Natural killer cell (primary cell): ENCODE data around the gene PRRT3. TPM values are rescaled to one million over a fixed set of nuclear protein-coding genes. Genes with fewer than 3 reads are reported as not detected.
"Not testable (repeated sequence)": the region's sequence is repeated elsewhere in the genome, so short reads cannot be mapped to it uniquely, and the experiment has no call there.

Experiments used
- ATAC-seq, 3 donors: fragments of 150-1000 bp in 2 of 3; fragments of 200-7000 bp in 1 of 3; cut with Tn5 transposase; 1 replicate in 1 of 3; 2 replicates in 2 of 3; pipeline ENCODE4 v1.10.0; 2021; ENCODE audit warnings: mild to moderate bottlenecking in 2 of 3, moderate library complexity in 2 of 3
- DNase-seq, 2 donors: peaks; one replicate each; pipeline versions ENCODE4 v3.0.0 to v3.0.0-alpha.2; 2013 to 2021; ENCODE audit warnings: mixed read lengths in 1 of 2
- H3K27ac ChIP-seq: one replicate; pipeline ENCODE4 v1.5.1; 2013; ENCODE audit warnings: mild to moderate bottlenecking, low read length
- H3K27me3 ChIP-seq: one replicate; pipeline ENCODE4 v1.6.1; 2013; ENCODE audit warnings: low read length; ENCODE audit not compliant: control insufficient read depth, insufficient read depth
- H3K36me3 ChIP-seq: one replicate; pipeline ENCODE4 v1.6.1; 2013; ENCODE audit warnings: low read length; ENCODE audit not compliant: control insufficient read depth, insufficient read depth
- H3K4me1 ChIP-seq: one replicate; pipeline ENCODE4 v1.6.1; 2013; ENCODE audit warnings: low read length; ENCODE audit not compliant: control insufficient read depth, insufficient read depth
- H3K4me3 ChIP-seq: one replicate; pipeline ENCODE4 v1.5.1; 2013; ENCODE audit warnings: low read length
- H3K9me3 ChIP-seq: one replicate; pipeline ENCODE4 v1.6.1; 2013; ENCODE audit warnings: low read length; ENCODE audit not compliant: control insufficient read depth, insufficient read depth
- H3K27ac Mint-ChIP-seq, 2 donors: one replicate each; pipeline ENCODE4 v1.8.0; 2022; ENCODE audit warnings: mild to moderate bottlenecking in 2 of 2, mixed read lengths in 2 of 2, moderate library complexity in 1 of 2
- H3K27me3 Mint-ChIP-seq, 2 donors: one replicate each; pipeline ENCODE4 v1.8.0; 2022; ENCODE audit warnings: low read depth in 2 of 2, mixed read lengths in 2 of 2
- H3K36me3 Mint-ChIP-seq: one replicate; pipeline ENCODE4 v1.8.0; 2022; ENCODE audit warnings: mixed read lengths
- H3K4me1 Mint-ChIP-seq, 2 donors: one replicate each; pipeline ENCODE4 v1.8.0; 2022; ENCODE audit warnings: mixed read lengths in 2 of 2
- H3K4me3 Mint-ChIP-seq: one replicate; pipeline ENCODE4 v1.8.0; 2022; ENCODE audit warnings: mild to moderate bottlenecking, moderate library complexity, mixed read lengths
- H3K9me3 Mint-ChIP-seq, 2 donors: one replicate each; pipeline ENCODE4 v1.8.0; 2022; ENCODE audit warnings: mixed read lengths in 2 of 2
- WGBS: methylation state at CpG from one replicate; pipeline ENCODE4 v1.1.7; 2013; ENCODE audit warnings: missing lambda C conversion rate; ENCODE audit not compliant: insufficient coverage; 5-methylcytosine and 5-hydroxymethylcytosine counted together
- intact Hi-C: fragments of 100-400 bp; cut with micrococcal nuclease; formaldehyde crosslinking; loops from one replicate; pipeline ENCODE4 v1.14.2; 2022
- total RNA-seq, 4 donors: library from RNA; stranded (reverse); fragments of 120-200 nt in 1 of 4; gene quantifications; one replicate each; pipeline versions ENCODE4 v1.2.3 to v1.2.4, GENCODE V29; 2013 to 2022
- TF ChIP-seq, protein P1 (sequence below): fragments of 200-600 bp; IDR thresholded peaks from one replicate; pipeline ENCODE4 v1.8.0; 2022; ENCODE audit warnings: antibody characterized with exemption

Gene PRRT3
- total RNA-seq, 3 donors from 2014 or later (not counting 1 experiment from before 2014, with no cell fraction given), result 2.2 to 5.1 (median 4.8) TPM

- Histone ChIP-seq H3K27me3 (no peaks in the 10 kb centered on the region), H3K9me3 (no peaks in the 10 kb centered on the region), H3K27ac (no peak overlapping the region), H3K36me3 (peaks cover 2% of the 10 kb centered on the region), H3K4me1 (peaks cover 17% of the 10 kb centered on the region), H3K4me3 (no peak overlapping the region)
- TF ChIP-seq, protein P1, sequence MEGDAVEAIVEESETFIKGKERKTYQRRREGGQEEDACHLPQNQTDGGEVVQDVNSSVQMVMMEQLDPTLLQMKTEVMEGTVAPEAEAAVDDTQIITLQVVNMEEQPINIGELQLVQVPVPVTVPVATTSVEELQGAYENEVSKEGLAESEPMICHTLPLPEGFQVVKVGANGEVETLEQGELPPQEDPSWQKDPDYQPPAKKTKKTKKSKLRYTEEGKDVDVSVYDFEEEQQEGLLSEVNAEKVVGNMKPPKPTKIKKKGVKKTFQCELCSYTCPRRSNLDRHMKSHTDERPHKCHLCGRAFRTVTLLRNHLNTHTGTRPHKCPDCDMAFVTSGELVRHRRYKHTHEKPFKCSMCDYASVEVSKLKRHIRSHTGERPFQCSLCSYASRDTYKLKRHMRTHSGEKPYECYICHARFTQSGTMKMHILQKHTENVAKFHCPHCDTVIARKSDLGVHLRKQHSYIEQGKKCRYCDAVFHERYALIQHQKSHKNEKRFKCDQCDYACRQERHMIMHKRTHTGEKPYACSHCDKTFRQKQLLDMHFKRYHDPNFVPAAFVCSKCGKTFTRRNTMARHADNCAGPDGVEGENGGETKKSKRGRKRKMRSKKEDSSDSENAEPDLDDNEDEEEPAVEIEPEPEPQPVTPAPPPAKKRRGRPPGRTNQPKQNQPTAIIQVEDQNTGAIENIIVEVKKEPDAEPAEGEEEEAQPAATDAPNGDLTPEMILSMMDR, result no peak
- H3K27me3 Mint-ChIP-seq, result no peaks in the 10 kb centered on the region
- intact Hi-C loops, result no loop called here
- no peak for ATAC-seq
- no peaks in the 10 kb centered on the region for H3K36me3 Mint-ChIP-seq
- no peaks in the 10 kb centered on the region for H3K9me3 Mint-ChIP-seq
- WGBS, result 89% methylated on average over 3 of the region's 3 CpGs
- peak overlapping the region in 1 of 2 donors; percentile 9 for H3K27ac Mint-ChIP-seq
- no peak overlapping the region for H3K4me3 Mint-ChIP-seq
- H3K4me1 Mint-ChIP-seq, result peaks cover 24 to 34% of the 10 kb centered on the region in 2 donors
- no peak for DNase-seq
Measured at GRCh38 chr3:9899289-9899791, 52.9 kb downstream of the PRRT3 start.

DNA sequence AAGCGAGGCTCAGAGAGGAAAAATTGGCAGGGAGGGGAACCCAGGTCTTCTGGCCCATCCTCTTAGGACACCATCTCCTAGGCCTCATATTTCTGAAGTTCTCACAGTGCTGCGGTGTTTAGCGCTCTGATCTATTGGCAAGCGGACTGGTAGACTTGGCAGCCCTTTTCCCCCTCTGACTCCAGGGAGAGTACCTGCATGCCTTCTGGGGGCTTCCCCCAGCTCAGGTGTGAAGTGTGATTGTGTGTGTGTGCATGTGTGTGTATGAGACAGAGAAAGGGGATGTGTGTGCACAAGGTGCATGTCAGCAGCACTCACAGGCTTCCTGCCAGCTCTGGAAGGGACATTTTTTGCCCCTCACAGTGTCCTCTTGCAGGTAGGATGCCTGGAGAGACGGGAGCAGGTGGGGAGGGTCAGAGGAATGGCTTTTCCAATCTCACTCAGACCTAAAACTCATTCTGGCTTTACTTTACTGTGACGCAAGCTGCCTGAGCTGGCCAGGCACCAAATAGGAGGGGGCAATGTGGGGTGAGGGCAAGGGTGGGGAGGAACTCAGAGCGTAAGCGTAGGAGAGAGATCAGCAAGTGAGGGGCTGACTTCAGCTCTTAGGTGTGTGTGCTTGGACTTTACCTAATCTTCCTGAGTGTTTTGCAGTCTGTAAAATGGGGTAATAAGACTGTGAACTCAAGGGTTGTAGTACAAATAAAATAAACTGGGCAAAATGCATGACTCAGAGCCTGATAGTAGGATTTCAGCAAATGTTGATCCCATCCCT lies 53.6 kb downstream of the PRRT3 start:
- H3K27ac Mint-ChIP-seq, result peak overlapping the region; percentile 9 to 39
- ATAC-seq (no peak), DNase-seq (no peak)
- peaks cover 30 to 40% of the 10 kb centered on the region in 2 donors for H3K4me1 Mint-ChIP-seq
- no peaks in the 10 kb centered on the region for H3K27me3 Mint-ChIP-seq
- no peaks in the 10 kb centered on the region for H3K9me3 Mint-ChIP-seq
- Histone ChIP-seq H3K4me1 (peaks cover 17% of the 10 kb centered on the region), H3K9me3 (no peaks in the 10 kb centered on the region), H3K27me3 (no peaks in the 10 kb centered on the region), H3K36me3 (peaks cover 8% of the 10 kb centered on the region), H3K27ac (no peak overlapping the region), H3K4me3 (no peak overlapping the region)
- peaks cover 6% of the 10 kb centered on the region for H3K36me3 Mint-ChIP-seq
- intact Hi-C loops, result no loop called here
- TF ChIP-seq, protein P1, result no peak
- H3K4me3 Mint-ChIP-seq, result no peak overlapping the region
- 91% methylated on average over 7 of the region's 8 CpGs for WGBS

DNA sequence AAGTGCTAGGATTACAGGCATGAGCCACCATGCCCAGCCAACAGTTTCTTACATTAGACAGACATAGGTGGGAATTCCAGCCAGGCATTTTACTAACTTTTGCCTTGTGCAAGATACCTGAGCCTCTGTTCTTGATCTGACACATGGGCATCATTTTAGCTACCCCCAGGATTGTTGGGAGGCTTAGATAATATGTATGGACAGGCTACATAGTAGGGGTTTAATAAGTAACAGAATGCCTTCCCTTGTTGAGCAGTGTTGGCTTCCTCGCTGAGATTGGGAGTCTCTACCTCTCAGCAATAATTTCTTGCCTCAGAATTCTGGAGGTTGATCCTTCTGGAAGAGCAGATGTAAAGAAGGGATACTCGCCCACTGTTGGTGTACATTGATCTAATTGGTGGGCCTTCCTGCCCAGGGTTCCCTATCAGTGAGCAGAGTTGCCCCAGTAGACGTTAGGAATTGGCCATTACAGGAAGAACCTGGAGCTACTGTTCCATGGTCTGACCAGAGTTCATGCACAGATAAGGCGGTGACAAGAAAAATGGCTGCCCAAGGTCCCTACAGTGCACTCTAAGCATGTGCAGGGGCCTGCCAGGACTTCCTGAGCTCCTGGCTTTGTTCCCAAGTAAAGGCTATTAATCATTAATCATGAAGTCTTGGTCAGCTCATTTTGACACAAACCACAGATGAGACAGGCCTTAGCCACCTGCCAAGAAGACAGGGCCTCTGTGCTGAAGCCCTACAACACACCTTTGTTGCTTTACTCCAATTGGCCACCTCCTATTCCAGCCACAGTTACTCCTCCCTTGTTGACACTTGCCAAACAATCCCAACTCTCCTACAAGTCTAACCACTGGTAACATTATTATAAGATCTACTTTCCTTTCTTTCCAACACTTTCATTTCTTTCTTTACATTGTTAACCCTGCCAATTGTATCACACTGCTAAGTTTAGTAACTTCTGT lies 54.5 kb downstream of the PRRT3 start:
- Mint-ChIP-seq H3K4me3 (no peak overlapping the region), H3K27me3 (no peaks in the 10 kb centered on the region)

DNA sequence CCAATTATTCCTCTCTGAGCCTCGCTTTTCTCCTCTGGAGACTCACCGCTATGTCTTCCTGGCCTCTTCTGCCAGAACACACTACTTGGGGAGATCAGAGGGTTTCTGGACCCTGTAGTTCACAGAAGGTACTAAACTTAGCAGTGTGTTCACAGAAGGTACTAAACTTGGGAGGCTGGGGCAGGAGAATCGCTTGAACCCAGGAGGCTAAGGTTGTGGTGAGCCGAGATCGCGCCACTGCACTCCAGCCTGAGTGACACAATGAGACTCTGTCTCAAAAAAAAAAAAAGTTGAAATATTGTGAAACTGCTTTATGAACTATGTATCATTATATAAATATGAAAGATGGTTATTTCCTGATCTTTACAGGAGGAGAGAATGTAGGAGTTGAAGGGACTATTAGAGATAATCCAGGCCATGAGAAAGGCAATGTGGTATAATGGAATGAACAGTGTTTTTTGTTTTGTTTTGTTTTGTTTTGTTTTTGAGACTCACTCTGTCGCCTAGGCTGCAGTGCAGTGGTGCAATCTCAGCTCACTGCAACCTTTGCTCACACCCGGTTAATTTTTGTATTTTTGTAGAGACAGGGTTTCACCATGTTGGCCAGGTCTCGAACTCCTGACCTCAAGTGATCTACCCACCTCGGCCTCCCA lies 55.3 kb downstream of the PRRT3 start:
- H3K36me3 Mint-ChIP-seq, H3K4me3 Mint-ChIP-seq, DNase-seq, H3K9me3 ChIP-seq, intact Hi-C loops, H3K27me3 ChIP-seq, H3K4me1 ChIP-seq, ATAC-seq, H3K4me3 ChIP-seq, H3K27me3 Mint-ChIP-seq, H3K9me3 Mint-ChIP-seq, H3K27ac ChIP-seq: not testable (repeated sequence)
- WGBS, result 95% methylated on average over 10 of the region's 10 CpGs
- peaks cover 38% of the 10 kb centered on the region in 2 donors for H3K4me1 Mint-ChIP-seq
- H3K27ac Mint-ChIP-seq, result peak overlapping the region; percentile 9 to 62
- H3K36me3 ChIP-seq, result peaks cover 13% of the 10 kb centered on the region

More for the DNA sequence above, 54.5 kb downstream of the PRRT3 start:
- Mint-ChIP-seq H3K4me1 (peaks cover 39% of the 10 kb centered on the region in 2 donors), H3K9me3 (no peaks in the 10 kb centered on the region), H3K36me3 (peaks cover 6% of the 10 kb centered on the region), H3K27ac (peak overlapping the region; percentile 9 to 62)
- ATAC-seq (no peak), DNase-seq (no peak)
- intact Hi-C loops, result no loop called here
- Histone ChIP-seq H3K9me3 (no peaks in the 10 kb centered on the region), H3K27me3 (no peaks in the 10 kb centered on the region), H3K36me3 (peaks cover 11% of the 10 kb centered on the region), H3K4me1 (peaks cover 12% of the 10 kb centered on the region), H3K27ac (no peak overlapping the region), H3K4me3 (no peak overlapping the region)
- WGBS, result 64% methylated on average over 4 of the region's 4 CpGs
- TF ChIP-seq, protein P1, result no peak

DNA sequence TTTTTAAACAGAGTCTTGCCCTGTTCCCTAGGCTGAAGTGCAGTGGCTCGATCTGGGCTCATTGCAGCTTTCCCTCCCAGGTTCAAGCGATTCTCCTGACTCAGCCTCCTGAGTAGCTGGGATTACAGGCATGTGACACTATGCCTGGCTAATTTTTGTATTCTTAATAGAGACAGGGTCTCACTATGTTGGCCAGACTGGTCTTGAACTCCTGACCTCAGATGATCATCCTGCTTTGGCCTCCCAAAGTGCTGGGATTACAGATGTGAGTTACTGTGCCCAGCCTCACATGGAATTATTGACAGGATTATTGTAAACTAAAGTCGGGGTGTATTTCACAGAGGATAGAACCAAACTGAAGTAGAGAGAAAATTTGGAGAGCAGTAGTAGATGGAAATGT lies 56.5 kb downstream of the PRRT3 start:
- H3K27ac ChIP-seq, H3K27me3 ChIP-seq, ATAC-seq, DNase-seq, H3K4me3 Mint-ChIP-seq, H3K4me3 ChIP-seq, H3K9me3 ChIP-seq, intact Hi-C loops, H3K9me3 Mint-ChIP-seq, H3K27me3 Mint-ChIP-seq, H3K36me3 Mint-ChIP-seq: not testable (repeated sequence)
- Histone ChIP-seq H3K36me3 (peaks cover 13% of the 10 kb centered on the region), H3K4me1 (peaks cover 12% of the 10 kb centered on the region)
- WGBS, result 99% methylated on average over 3 of the region's 3 CpGs
- peak overlapping the region; percentile 8 to 62 for H3K27ac Mint-ChIP-seq
- peaks cover 43 to 47% of the 10 kb centered on the region in 2 donors for H3K4me1 Mint-ChIP-seq
